Adipose tissue (tissue), 3 donors: Measurements from ENCODE around the gene WWOX. TPM values are rescaled to one million over a fixed set of nuclear protein-coding genes. Genes with fewer than 3 reads are reported as not detected.

ENCODE experiments used
- H3K27ac ChIP-seq: one replicate; pipeline ENCODE4 v1.5.1; 2013; ENCODE audit warnings: low read depth, low read length
- WGBS, 3 donors: extraction: QIAGEN DNeasy Blood & Tissue Kit; methylation state at CpG; one replicate each; pipeline ENCODE4 v1.1.7; 2013; 5-methylcytosine and 5-hydroxymethylcytosine counted together
- polyA plus RNA-seq, 3 donors: library from polyadenylated mRNA; stranded (reverse); fragments of 200-250 nt; gene quantifications; one replicate each; pipeline ENCODE4 v1.2.3, GENCODE V29; 2013
- donor health status: healthy with polysubstance abuse.
- donor health status: Bipolar disorder and iron deficiency.
- donor health status: healthy.

WWOX gene
- polyA plus RNA-seq, 3 donors = 5.7 to 10.6 (median 7.0) TPM

DNA sequence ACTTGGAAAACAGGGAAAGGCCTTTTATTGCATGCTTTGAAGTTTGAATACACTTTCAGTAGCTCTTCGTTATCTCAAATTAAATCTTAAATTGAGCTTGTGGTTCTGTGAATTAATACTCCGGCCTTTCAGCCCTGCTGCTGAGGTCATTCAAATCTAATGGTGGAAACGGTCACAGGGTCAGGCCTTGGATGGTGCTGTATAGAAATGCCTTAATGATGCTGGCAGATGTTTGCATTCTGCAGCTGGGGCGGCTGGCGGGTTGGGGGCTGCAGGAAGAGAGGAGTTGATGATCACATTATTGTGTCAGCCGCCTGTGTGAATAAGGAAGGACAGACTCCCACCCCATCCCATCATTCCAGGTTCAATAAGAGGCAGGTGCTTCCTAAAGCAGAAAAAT is 723.6 kb downstream of the WWOX start:
- 71 to 91% (median 75%) methylated on average over 6 of the region's 6 CpGs for WGBS, 3 donors
- no peak overlapping the region for H3K27ac ChIP-seq

DNA sequence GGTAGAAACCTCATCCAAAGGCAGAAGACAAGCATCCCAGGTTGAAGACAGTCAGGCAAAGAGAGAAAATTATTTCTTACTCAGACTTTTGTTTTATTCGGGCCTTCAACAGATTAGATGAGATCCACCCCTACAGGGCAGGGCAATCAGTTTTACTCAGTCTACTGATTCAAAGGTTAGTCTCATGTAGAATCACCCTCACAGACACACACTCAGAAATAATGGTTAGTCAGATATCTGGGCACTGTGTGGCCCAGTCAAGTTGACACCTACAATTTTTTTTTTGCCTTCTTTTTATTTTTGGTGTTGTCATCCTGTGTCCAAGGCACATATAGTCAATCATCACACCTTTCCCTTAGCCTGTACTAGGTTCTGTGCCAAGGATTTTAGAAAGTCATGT is 729.8 kb downstream of the WWOX start:
- H3K27ac ChIP-seq = no peak overlapping the region
- WGBS, 3 donors = 90 to 100% (median 97%) methylated on average over 1 of the region's 1 CpG

DNA sequence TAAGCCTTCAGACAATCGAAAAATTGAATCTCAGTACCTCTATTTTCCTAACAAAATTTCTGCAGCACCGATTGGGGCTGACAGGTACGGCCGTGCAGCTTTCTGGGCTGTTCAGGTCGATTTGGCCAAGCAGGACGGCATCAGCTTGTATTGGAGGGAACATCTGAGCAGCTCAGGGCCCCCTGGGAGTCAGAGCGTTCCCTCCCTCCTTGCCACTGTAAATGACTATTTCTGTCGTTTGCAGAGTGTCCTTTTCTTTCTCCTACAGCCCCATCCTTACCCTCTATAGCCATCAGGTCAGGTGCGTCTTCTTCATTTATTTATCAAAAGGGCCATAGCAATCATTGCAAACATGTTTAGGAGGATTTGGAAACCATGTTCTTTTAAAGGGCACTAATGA is 731.1 kb downstream of the WWOX start:
- 82 to 86% (median 85%) methylated on average over 9 of the region's 9 CpGs for WGBS, 3 donors
- no peak overlapping the region for H3K27ac ChIP-seq

DNA sequence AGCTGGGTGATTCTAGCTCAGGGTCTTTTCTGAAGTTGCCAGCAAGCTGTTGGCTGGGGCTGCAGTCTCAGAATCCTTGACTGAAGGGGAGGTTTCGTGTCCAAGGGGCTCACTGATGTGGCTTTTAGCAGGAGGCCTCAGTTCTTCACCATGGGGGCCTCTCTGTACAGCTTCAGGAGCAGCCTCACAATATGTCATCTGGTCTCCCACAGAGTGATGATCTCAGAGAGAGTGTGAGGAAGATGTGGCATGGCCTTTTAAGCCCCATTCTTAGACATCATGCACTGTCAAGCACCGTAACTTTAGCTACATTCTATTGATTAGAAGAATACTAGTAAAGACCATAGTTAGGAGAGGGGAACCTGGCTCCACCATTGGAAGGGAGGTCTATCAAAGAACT is 732.6 kb downstream of the WWOX start:
- H3K27ac ChIP-seq = no peak overlapping the region
- 94 to 98% (median 97%) methylated on average over 2 of the region's 2 CpGs for WGBS, 3 donors

DNA sequence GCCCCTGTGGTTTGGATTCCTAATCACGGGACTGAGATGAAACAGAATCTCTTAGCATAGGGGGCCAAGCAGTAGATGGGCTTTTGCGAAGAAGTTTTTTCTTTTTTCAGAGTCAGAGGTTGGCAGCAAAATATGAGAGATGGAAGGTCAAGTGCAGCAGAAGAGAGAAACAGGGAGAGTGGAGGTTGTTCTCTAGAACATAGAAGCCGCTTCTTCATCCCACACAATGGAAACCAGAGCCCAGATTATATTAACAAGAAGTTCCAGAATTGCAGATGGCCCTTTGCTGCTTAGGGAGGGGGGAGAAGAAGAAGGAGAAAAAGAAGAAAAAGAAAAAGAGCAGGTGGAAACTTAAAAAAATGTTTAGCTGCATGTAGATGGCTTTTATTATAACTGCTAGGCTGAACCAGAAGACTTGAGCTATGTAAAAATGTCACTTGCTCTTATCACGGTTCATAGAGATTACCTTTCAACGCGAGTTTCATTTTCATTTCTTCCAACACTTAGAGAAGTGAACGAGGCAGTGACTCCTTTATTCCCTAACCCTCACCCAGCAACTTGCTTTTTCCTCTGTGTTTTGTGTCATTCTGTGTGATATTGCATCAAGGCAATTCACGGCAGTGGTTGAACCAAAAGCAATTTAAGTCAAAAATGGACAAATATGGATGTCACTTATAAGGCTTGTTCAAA is 737.5 kb downstream of the WWOX start:
- no peak overlapping the region for H3K27ac ChIP-seq
- 73 to 89% (median 85%) methylated on average over 8 of the region's 8 CpGs for WGBS, 3 donors

DNA sequence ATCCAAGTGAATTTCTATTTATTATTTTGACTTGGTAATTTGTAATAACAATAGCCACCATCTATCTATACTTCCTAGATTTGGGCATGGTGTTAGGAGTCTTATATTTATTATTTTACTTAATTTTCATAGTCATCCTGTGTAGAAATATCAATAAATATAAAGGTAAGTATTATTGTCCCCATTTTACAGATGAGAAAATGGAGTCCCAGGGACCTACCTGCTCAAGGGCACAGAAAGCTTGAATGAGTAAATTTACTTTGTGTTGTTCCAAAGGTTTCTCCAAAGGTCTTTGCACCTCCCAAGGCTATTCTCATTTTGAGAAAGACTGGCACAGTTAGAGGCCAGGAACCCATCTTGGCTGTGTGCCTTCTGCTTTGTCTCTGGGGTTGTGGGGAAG is 738.3 kb downstream of the WWOX start:
- no peak overlapping the region for H3K27ac ChIP-seq

DNA sequence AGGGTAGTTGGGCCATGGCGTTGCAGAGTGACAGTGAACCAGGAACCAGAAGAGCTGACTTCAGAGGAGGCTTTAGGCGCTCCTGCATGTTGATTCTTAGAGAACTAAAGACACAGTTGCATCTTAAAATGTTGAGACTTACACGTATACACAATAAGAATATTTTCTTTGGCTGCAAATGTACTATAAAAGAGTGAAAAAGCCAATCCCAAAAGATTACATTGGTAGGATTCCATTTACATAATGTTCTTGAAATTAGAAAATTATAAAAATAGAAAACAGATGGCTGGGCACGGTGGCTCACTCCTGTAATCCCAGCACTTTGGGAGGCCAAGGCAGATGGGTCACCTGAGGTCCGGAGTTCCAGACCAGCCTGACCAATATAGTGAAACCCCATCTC is 738.8 kb downstream of the WWOX start:
- no peak overlapping the region for H3K27ac ChIP-seq
- 62 to 69% (median 65%) methylated on average over 5 of the region's 5 CpGs for WGBS, 3 donors

DNA sequence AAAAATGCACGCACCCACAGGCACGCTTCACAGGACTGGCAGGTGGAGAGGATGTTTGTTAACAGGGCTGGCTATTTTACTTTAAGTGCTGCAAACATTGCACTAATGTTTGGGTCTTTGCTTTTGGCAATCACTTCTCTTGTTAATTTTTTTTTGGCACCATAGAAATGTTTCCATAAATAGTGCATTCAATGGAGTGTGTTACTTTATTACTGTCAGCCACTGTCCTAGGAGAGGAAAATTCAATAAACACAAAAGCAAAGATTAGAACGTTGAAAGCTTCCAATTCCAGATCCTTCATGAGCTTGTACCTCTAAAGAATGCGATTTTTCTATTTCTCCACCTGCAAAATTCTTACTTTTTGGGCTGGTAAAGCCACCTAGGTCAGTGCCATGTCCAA is 743.5 kb downstream of the WWOX start:
- H3K27ac ChIP-seq = no peak overlapping the region
- 54 to 70% (median 69%) methylated on average over 4 of the region's 4 CpGs for WGBS, 3 donors

DNA sequence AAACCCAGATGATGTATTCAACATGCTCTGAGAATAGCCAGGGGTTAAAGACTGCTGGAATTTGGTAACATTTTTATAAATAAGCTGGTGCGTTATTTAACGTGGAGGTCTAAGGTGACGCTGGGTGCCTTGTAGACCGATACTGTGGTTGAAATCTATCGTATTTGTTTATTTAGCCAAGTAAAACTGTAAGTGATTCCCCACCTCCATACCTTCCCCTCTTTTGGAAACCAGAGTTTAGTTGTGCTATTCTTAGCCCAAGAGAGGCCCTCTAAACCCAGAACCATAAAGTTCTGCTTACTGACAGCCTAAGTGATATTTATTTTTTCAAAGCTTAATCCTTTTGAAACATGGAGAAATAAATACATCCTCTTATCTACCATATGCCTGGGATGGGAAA is 744.5 kb downstream of the WWOX start:
- H3K27ac ChIP-seq = no peak overlapping the region
- 79 to 86% (median 85%) methylated on average over 5 of the region's 5 CpGs for WGBS, 3 donors

DNA sequence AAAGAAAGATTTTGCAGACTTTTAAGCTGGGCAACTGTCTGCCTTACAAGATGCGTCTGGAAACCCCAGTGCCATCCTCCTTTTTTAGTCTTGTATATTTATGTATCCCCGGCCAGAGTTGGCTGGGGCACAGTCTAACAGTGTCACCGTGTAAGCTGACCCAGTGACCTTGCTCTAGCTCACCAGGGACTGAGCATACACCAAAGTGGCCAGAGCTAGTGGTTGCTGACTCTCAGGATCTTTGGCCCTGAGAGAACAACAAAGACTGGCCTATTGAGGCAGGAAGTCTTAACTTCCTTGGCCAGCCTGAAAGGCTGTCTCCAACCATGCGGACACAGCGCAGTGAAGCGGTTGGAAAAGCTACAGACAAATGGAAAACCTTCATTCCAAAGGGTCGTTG is 745.2 kb downstream of the WWOX start:
- H3K27ac ChIP-seq = no peak overlapping the region
- 64 to 71% (median 66%) methylated on average over 7 of the region's 7 CpGs for WGBS, 3 donors

DNA sequence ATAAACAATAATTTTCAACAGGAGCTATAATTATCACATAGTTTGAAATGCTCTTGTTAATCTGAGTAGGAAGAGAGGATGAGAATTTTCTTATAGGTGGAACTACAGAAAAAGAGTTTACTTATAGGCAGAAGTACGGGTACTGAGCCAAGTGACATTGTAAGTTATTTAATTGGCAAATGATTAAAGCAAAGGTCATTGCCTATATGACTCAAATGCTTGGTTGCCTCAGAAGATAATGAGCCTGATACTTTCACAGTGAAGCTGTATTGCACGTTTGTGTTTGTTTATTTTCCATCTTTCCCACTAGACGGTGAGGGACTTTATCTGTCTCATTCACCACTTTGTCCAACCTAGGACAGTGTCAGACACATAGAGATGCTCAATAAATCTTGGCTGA is 751.8 kb downstream of the WWOX start:
- H3K27ac ChIP-seq = no peak overlapping the region
- 41 to 65% (median 61%) methylated on average over 3 of the region's 3 CpGs for WGBS, 3 donors

DNA sequence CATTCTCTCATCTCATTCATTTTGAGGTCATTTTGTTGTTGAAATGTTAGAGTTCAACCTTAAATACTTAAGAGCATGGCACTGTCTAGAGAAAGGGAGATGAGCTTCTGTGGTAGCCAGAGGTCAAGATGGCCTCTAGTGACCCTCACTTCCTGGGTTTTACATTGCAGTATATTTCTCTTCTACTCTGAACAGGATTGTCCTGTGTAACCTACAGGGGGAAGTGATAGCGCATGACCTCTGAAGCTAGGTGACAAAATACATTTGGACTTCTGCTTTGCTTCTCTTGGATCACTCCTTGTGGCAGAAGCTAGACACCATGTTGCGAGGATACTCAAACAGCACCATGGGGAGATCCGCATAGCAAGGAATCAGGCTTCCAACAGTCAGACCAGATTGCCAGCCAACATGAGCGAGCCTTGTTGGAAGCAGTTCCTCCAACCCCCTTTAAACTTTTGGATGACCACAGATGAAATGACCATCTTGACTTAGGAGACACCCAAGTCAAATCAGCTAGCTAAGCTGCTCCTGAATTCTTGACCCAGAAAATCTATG is 752.7 kb downstream of the WWOX start:
- H3K27ac ChIP-seq = no peak overlapping the region
- WGBS, 3 donors = 93 to 97% (median 94%) methylated on average over 4 of the region's 4 CpGs

DNA sequence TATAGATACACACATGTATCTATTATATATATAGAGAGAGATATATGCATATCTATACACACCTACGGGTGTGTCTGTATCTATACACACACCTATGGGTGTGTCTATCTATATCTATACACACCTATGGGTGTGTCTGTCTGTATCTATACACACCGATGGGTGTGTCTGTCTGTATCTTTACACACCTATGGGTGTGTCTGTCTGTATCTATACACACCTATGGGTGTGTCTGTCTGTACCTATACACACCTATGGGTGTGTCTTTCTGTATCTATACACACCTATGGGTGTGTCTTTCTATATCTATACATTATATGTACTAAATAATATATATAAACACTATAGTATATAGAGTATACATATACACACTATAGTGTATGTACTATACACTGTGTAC is 762.6 kb downstream of the WWOX start:
- WGBS, 3 donors = 92 to 98% (median 95%) methylated on average over 2 of the region's 2 CpGs
- H3K27ac ChIP-seq = no peak overlapping the region

DNA sequence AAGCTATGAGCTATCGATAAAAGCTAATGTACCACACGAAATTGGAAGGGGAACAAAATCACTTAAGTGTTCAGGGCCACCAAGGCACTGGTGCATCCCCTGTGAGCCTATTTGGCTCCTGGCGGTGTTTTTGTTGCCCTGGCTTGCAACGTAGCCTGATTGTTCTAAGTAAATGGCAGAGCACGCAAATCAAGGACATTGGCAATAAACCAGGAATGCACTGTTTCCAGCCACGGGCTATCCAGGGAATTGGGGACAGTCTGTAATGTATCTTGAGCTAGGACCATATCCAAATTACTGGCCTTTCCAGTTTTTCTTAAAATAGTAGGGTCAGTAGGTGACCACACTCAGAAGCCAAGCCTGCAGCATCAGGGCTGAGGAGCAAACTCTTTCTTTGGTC is 767.1 kb downstream of the WWOX start:
- no peak overlapping the region for H3K27ac ChIP-seq

DNA sequence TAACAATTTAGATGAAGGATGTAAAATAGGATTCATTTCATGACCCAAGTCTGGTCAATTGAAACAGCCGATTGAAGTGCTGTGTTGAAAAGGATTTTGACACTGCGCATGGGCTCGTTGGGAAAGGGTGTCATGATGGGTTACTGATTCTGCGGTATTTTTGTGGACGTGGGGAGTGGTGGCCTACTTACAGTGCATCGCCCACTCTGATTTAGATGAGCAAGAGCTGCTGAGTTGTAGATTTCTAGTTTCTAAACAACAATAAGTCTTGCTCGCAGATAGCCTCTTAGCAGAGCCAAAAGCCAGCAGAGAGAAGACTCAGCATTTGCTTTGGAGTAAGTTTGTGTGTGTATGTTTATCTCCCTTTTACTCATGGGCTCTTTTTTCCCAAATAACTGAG is 770.0 kb downstream of the WWOX start:
- no peak overlapping the region for H3K27ac ChIP-seq
- WGBS, 3 donors = 78 to 93% (median 91%) methylated on average over 7 of the region's 7 CpGs

More for the DNA sequence above, 767.1 kb downstream of the WWOX start:
- WGBS, 3 donors = 35 to 53% (median 39%) methylated on average over 6 of the region's 6 CpGs

DNA sequence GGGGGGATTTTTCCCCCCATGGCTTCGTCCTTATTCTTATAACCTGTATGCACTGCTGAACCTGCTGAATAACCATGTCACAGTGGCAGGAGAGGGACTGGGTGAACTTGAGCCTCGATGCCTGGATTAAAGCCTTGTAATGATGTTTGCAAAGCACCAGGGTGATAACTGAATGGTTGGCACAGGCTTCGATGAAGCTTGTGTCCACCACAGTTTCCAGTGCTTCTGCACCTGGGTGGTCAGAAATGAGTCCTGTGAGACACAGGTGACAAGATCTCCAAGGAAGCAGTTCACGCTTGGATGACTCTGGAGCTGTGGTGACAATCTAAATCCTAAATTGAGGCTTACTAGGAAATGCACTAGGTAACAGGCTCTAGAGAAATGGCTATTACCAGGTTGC is 771.8 kb downstream of the WWOX start:
- H3K27ac ChIP-seq = no peak overlapping the region
- 74 to 95% (median 92%) methylated on average over 4 of the region's 4 CpGs for WGBS, 3 donors

DNA sequence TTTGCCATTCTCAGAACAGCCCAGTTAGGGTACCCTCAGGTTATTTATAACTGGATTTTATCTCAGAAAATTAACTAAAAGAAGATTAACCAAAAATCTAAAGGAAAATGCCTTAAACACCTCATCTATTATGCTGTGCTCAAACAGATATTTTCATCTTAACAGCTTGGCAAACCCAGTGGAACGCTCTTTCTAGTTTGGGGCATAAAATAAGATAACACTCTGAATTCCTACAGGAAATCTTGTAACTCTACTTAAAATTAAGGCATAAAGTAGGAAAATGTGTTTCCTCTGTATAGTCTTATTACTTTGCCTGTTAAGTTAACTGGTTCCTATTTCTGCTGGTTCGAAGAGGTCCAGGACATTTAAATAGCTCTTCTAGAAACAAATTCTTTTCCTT is 777.2 kb downstream of the WWOX start:
- WGBS, 3 donors = 67 to 71% (median 70%) methylated on average over 2 of the region's 2 CpGs
- H3K27ac ChIP-seq = no peak overlapping the region

DNA sequence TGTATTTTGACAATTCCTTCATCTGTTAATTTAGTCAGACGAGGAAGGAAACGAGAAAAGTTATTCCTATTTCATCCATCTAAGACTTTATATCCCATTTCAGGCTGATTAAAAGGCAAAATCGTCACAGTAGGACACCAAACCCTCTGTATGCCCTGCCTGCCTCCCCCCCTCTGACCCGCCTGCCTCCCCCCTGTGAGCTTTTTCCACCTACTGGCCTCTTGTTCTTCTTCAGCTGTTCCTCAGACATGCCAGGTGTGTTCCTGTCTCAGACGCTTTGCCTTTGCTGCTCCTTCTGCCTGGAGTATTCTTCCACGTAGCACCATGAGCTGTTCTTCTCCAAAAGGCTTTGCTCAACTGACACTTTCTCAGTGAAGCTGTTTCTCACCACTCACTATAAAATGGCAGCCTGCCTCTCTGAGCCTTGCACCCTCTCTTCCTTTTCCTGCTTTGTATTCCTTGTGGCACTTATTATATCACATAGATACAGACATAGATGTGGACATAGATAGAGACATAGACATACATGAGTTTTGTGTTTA is 777.7 kb downstream of the WWOX start:
- 74 to 80% (median 80%) methylated on average over 6 of the region's 6 CpGs for WGBS, 3 donors
- no peak overlapping the region for H3K27ac ChIP-seq

DNA sequence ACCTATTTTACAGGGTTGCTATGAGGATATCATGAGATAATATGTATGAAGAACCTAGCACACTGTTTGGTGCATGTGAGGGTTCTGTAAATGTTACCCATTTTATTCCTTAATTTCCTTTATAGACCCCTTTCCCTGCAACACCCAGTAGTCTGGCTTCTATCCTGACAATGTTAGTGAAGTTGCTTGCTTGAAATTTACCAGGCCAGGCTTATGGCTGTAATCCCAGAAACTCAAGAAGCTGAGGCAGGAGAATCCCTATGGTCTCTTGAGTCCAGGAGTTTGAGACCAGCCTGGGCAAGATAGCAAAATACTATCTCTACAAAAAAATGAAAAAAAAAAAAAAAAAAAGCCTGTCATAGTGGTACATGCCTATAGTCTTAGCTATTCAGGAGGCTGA is 779.1 kb downstream of the WWOX start:
- no peak overlapping the region for H3K27ac ChIP-seq

DNA sequence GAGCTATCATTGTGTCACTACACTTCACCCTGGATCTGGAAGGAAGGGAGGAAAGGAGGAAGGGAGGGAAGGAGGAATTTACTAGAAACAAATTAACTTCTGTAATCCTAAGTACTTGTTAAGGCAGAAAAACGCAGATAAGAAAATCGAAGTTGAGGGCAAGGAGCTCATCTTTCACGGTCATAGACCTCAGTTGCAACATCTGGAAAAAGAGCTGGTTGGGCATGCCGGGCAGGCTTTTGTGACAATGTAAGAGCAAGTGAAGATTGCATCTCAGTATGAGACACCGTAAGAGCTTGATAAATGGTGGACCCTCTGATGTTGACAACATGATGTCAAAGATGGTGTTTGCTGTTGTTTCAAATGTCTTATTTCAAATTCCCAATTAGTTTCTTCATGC is 779.6 kb downstream of the WWOX start:
- no peak overlapping the region for H3K27ac ChIP-seq
- 81 to 95% (median 87%) methylated on average over 5 of the region's 5 CpGs for WGBS, 3 donors
